Measurements from ENCODE around the gene ZBTB24. TPM values are rescaled to one million over a fixed set of nuclear protein-coding genes. Genes with fewer than 3 reads are reported as not detected.

ZBTB24 gene
- total RNA-seq, 1 experiment from 2014 or later: 27.3 TPM

DNA sequence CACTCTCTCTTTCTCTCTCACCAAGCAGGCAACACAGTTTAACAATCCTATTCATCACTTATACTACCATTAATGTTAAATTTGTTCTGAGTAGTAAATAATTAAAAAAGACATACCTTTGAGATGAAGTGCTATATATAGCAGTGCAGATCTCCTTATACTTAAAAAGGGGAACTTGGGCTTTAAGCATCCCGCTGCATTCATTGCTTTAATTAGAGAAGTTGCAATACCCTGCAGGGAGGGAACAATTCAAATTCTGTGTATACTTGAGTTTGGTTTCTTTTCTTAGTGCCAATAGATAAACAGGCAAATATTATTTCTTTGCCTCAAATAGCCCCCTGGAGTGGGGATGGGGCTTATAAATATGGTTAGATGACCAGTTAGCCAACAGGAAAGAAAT lies 10.8 kb upstream of the ZBTB24 start:
- no peaks in the 10 kb centered on the region for H3K79me2 ChIP-seq (ENCODE audit: insufficient read depth, low read length)
- no peak overlapping the region for H3K4me2 ChIP-seq (ENCODE audit: insufficient read depth, insufficient read length, low read length)
- H3K9ac ChIP-seq (ENCODE audit: extremely low read depth, insufficient read length, low read length): no peak overlapping the region
- no peak overlapping the region for H3K56ac ChIP-seq (ENCODE audit: insufficient read length, low read depth, low read length)
- H4K5ac ChIP-seq (ENCODE audit: insufficient read length, low read depth, low read length): no peak overlapping the region
- no peak overlapping the region for H3K18ac ChIP-seq (ENCODE audit: insufficient read length, low read depth, low read length)
- no peak overlapping the region for H3K27ac ChIP-seq (ENCODE audit: insufficient read length, low read depth, low read length)
- no peak overlapping the region for H2BK20ac ChIP-seq (ENCODE audit: low read depth, low read length, poor library complexity, severe bottlenecking)
- H3T11ph ChIP-seq (ENCODE audit: low read length): no peak overlapping the region
- H2BK120ac ChIP-seq (ENCODE audit: low read depth, low read length, poor library complexity, severe bottlenecking): no peak overlapping the region
- H3K4me1 ChIP-seq (ENCODE audit: insufficient read depth, low read length): peaks cover 11% of the 10 kb centered on the region
- TF ChIP-seq, protein P1, sequence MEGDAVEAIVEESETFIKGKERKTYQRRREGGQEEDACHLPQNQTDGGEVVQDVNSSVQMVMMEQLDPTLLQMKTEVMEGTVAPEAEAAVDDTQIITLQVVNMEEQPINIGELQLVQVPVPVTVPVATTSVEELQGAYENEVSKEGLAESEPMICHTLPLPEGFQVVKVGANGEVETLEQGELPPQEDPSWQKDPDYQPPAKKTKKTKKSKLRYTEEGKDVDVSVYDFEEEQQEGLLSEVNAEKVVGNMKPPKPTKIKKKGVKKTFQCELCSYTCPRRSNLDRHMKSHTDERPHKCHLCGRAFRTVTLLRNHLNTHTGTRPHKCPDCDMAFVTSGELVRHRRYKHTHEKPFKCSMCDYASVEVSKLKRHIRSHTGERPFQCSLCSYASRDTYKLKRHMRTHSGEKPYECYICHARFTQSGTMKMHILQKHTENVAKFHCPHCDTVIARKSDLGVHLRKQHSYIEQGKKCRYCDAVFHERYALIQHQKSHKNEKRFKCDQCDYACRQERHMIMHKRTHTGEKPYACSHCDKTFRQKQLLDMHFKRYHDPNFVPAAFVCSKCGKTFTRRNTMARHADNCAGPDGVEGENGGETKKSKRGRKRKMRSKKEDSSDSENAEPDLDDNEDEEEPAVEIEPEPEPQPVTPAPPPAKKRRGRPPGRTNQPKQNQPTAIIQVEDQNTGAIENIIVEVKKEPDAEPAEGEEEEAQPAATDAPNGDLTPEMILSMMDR (conservative IDR thresholded peaks at IDR 0.05): no peak
- H3K79me1 ChIP-seq (ENCODE audit: insufficient read depth, low read depth, low read length, poor library complexity, severe bottlenecking): no peaks in the 10 kb centered on the region
- H3K14ac ChIP-seq (ENCODE audit: insufficient read depth, low read length): no peak overlapping the region
- no peak overlapping the region for H2BK12ac ChIP-seq (ENCODE audit: insufficient read length, low read depth, low read length)
- Mint-ChIP-seq H3K4me3 (no peak overlapping the region; a peak in 1 of 5 replicates), H3K36me3 (ENCODE audit: insufficient read depth in 1 of 3, low read depth in 3 of 3) (no peaks in the 10 kb centered on the region; a peak in 1 of 7 replicates), H3K27ac (no peak overlapping the region), H3K9me3 (no peaks in the 10 kb centered on the region; a peak in 1 of 5 replicates), H3K27me3 (ENCODE audit: low read depth) (peaks cover 3% of the 10 kb centered on the region; the same call in 1 of the 2 replicates), H3K4me1 (peaks cover 65 to 70% of the 10 kb centered on the region in 2 experiments)
- no peak overlapping the region for H3K23ac ChIP-seq (ENCODE audit: insufficient read length, low read depth, low read length)
- H3K23me2 ChIP-seq (ENCODE audit: insufficient read length, low read depth, low read length, poor library complexity, severe bottlenecking): no peaks in the 10 kb centered on the region
- WGBS (ENCODE audit: extremely low coverage, insufficient read length, low lambda C conversion rate): no CpG with 5 or more reads among the region's 1 CpG
- no peak overlapping the region for H3K4ac ChIP-seq (ENCODE audit: low read depth, low read length)
- H2BK15ac ChIP-seq (ENCODE audit: low read depth, low read length): no peak overlapping the region
- H4K20me1 ChIP-seq (ENCODE audit: control insufficient read depth, insufficient read depth, insufficient read length): no peaks in the 10 kb centered on the region
- DNase-seq: no peak
- H2AK5ac ChIP-seq (ENCODE audit: insufficient read length, low read length): no peak overlapping the region
- no peak overlapping the region for H2BK5ac ChIP-seq (ENCODE audit: insufficient read length, low read length)
- no peak overlapping the region for H2AFZ ChIP-seq (ENCODE audit: low read length)
- H4K8ac ChIP-seq (replicated peaks; ENCODE audit: insufficient read length, low read depth, low read length): no peak overlapping the region
- no peaks in the 10 kb centered on the region for H3K9me3 ChIP-seq (ENCODE audit: control insufficient read depth, low read depth, low read length)
- no peaks in the 10 kb centered on the region for H3K27me3 ChIP-seq (ENCODE audit: insufficient read depth, low read length)
- H4K91ac ChIP-seq (ENCODE audit: insufficient read length, low read depth, low read length): no peak overlapping the region

All from H9 (cell line).